LNCaP clone FGC (cell line): ENCODE results near the gene ITPKB.

Experiments
- DNase-seq: peaks from one replicate; pipeline ENCODE4 v3.0.0-alpha.2; 2011; ENCODE audit warnings: low read depth
- H3K4me3 ChIP-seq: 2 replicates; pipeline ENCODE4 v1.5.1; 2011; ENCODE audit warnings: mild to moderate bottlenecking, low read depth, low read length, control low read depth
- CTCF ChIP-seq: IDR thresholded peaks from 2 replicates; pipeline ENCODE4 v1.5.1; 2012; ENCODE audit warnings: mild to moderate bottlenecking; ENCODE audit not compliant: control insufficient read depth, insufficient read depth; ENCODE audit errors: extremely low read depth

ITPKB gene

GRCh38 chr1:226730836-226731235, 8.2 kb downstream of the ITPKB start:
- H3K4me3 ChIP-seq = no peak overlapping the region
- DNase-seq = no peak
- no peak for TF ChIP-seq CTCF

- DNase-seq = no peak
- H3K4me3 ChIP-seq = no peak overlapping the region
- no peak for TF ChIP-seq CTCF
These were observed 9.0 kb downstream of the ITPKB start for GRCh38 chr1:226730071-226730470.

- DNase-seq = no peak
- TF ChIP-seq CTCF = no peak
- no peak overlapping the region for H3K4me3 ChIP-seq
These were observed 10.6 kb downstream of the ITPKB start for GRCh38 chr1:226728448-226728847.

GRCh38 chr1:226725897-226726267, 13.2 kb downstream of the ITPKB start:
- TF ChIP-seq CTCF = no peak
- no peak overlapping the region for H3K4me3 ChIP-seq
- no peak for DNase-seq

GRCh38 chr1:226723657-226724532, 15.2 kb downstream of the ITPKB start:
- no peak for DNase-seq
- no peak overlapping the region for H3K4me3 ChIP-seq
- no peak for TF ChIP-seq CTCF

DNA sequence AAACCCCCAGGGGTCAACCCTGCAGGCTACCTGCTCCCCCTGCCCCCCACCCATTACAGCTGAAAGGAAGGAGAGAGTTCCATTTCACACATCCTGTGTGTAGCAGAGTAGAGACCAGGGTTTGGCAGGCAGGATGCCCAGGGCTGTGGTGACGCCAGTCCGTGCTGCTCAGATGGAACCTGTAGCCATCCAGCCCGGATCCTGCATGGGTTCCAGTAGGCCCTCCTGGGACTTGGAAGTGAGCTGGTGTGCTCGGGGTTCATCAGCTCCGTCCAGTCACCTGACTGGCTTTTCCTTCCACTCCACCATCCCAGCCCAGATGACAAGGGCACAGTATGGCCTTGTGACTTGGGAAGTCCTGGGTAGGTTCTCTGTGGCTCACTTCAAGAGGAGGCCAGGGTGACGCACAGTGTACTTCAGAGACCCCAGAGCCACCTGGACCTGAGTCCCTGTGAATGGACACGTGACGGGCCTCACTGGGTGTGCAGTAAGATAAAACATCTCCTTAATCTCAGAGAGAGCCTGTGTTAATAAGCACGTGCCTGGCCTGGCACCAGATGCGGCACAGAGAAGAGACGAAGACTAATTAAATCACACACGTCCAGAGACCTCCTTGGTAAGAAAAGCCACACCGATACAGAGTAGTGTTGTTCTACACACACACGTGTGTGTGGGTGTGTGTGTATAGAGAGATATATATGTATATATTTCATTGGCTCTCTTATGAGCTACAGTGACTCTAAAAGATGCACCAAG, 16.0 kb downstream of the ITPKB start:
- no peak overlapping the region for H3K4me3 ChIP-seq
- TF ChIP-seq CTCF = no peak
- no peak for DNase-seq
